ENCODE results near the gene CCDC88B.

DNA sequence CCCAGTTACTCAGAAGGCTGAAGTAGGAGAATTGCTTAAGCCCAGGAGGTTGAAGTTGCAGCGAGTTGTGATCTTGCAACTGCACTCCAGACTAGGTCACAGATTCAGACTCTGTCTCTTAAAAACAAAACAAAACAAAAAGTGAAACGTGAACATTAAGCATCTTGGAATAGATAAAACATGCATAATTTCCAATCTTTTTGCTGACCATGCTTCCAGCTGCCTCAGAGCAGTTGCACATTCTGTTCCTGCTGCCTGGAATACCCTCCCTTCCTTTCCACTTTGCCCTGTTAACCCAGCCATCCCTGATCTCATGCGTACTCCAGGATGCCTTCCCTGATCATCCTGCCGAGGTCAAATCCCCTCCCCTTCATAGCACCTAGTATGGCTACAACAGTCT, 718 bp upstream of the CCDC88B start:
- TF ChIP-seq EZH2 (IDR thresholded peaks at IDR 0.05; ENCODE audit: insufficient read depth, poor library complexity, severe bottlenecking) (no peak), EZH2phosphoT487 (IDR thresholded peaks at IDR 0.05; ENCODE audit: insufficient read depth, low read depth) (no peak)
